Body of pancreas (tissue), 4 donors: ENCODE data around the gene CDH2. TPM values are rescaled to one million over a fixed set of nuclear protein-coding genes. Genes with fewer than 3 reads are reported as not detected.

ENCODE experiments used
- ATAC-seq: fragments of 150-250 bp; one replicate; pipeline ENCODE4 v1.9.1; 2016
- DNase-seq, 4 donors: peaks; one replicate each; pipeline ENCODE4 v3.0.0-alpha.2; 2019
- H3K27ac ChIP-seq, 4 donors: fragments of 200-600 bp; sonication (generic); 1 replicate in 3 of 4; 2 replicates in 1 of 4; pipeline versions ENCODE4 v1.5.1 to v1.6.1; 2016 to 2019; ENCODE audit warnings: mild to moderate bottlenecking in 1 of 4, mixed read lengths in 1 of 4, moderate library complexity in 1 of 4
- H3K27me3 ChIP-seq, 2 donors: fragments of 200-600 bp; sonication (generic); one replicate each; pipeline ENCODE4 v1.6.0; 2016; ENCODE audit warnings: mild to moderate bottlenecking in 1 of 2
- H3K36me3 ChIP-seq, 2 donors: fragments of 200-600 bp; sonication (generic); replicated peaks in 1 of 2; 2 replicates each; pipeline ENCODE4 v1.5.1; 2016; ENCODE audit warnings: low read depth in 2 of 2; ENCODE audit not compliant: insufficient read depth in 1 of 2
- H3K4me1 ChIP-seq: fragments of 200-600 bp; sonication (generic); one replicate; pipeline ENCODE4 v1.6.0; 2016
- H3K4me3 ChIP-seq, 2 donors: fragments of 200-600 bp; sonication (generic); 1 replicate in 1 of 2; 2 replicates in 1 of 2; pipeline ENCODE4 v1.5.1; 2016 to 2019
- H3K9me3 ChIP-seq, 3 donors: fragments of 200-600 bp; sonication (generic); 1 replicate in 2 of 3; 2 replicates in 1 of 3; pipeline ENCODE4 v1.5.1; 2016
- POLR2A ChIP-seq, 3 donors: fragments of 450-650 bp; IDR thresholded peaks; one replicate each; pipeline ENCODE4 v1.6.1; 2016; ENCODE audit warnings: antibody characterized with exemption in 3 of 3, mild to moderate bottlenecking in 2 of 3
- WGBS, 2 donors: methylation state at CpG; one replicate each; pipeline ENCODE4 v1.1.5; 2017; 5-methylcytosine and 5-hydroxymethylcytosine counted together
- intact Hi-C: fragments of 100-400 bp; cut with DNase I; formaldehyde crosslinking; loops from one replicate; pipeline ENCODE4 v1.15.1; 2023
- total RNA-seq, 2 donors: library from RNA; depleted of rRNA; stranded (reverse); fragments of >200 nt; gene quantifications; one replicate each; pipeline ENCODE4 v1.1.0, GENCODE V29; 2016
- TF ChIP-seq, protein P1 (sequence below), 7 experiments: fragments of 450-650 bp in 4 of 7; fragments of 200-600 bp in 3 of 7; sonication (generic) in 3 of 7; IDR thresholded peaks; one replicate each; pipeline ENCODE4 v1.5.1; 2016 to 2019; ENCODE audit warnings: antibody characterized with exemption in 7 of 7

The CDH2 gene
- total RNA-seq, 2 donors from 2014 or later = 0.33 to 0.78 TPM

GRCh38 chr18:28095041-28095440, 81.9 kb downstream of the CDH2 start:
- DNase-seq = no peak
- no peak overlapping the region for H3K27ac ChIP-seq
- intact Hi-C loops = no loop called here
- no peaks in the 10 kb centered on the region for H3K27me3 ChIP-seq
- H3K4me1 ChIP-seq = peaks cover 20% of the 10 kb centered on the region
- H3K9me3 ChIP-seq = peaks cover 0 to 4% (median 0%) of the 10 kb centered on the region in 3 donors
- H3K4me3 ChIP-seq = no peak overlapping the region
- no peaks in the 10 kb centered on the region for H3K36me3 ChIP-seq
- 70 to 76% methylated on average over 3 of the region's 3 CpGs for WGBS, 2 donors
- no peak for ATAC-seq
- no peak for TF ChIP-seq POLR2A (IDR thresholded peaks at IDR 0.05)
- TF ChIP-seq, protein P1, sequence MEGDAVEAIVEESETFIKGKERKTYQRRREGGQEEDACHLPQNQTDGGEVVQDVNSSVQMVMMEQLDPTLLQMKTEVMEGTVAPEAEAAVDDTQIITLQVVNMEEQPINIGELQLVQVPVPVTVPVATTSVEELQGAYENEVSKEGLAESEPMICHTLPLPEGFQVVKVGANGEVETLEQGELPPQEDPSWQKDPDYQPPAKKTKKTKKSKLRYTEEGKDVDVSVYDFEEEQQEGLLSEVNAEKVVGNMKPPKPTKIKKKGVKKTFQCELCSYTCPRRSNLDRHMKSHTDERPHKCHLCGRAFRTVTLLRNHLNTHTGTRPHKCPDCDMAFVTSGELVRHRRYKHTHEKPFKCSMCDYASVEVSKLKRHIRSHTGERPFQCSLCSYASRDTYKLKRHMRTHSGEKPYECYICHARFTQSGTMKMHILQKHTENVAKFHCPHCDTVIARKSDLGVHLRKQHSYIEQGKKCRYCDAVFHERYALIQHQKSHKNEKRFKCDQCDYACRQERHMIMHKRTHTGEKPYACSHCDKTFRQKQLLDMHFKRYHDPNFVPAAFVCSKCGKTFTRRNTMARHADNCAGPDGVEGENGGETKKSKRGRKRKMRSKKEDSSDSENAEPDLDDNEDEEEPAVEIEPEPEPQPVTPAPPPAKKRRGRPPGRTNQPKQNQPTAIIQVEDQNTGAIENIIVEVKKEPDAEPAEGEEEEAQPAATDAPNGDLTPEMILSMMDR (IDR thresholded peaks at IDR 0.05) = no peak

GRCh38 chr18:28091197-28091596, 85.7 kb downstream of the CDH2 start:
- TF ChIP-seq, protein P1 (IDR thresholded peaks at IDR 0.05) = no peak
- no peak for TF ChIP-seq POLR2A (IDR thresholded peaks at IDR 0.05)
- Histone ChIP-seq H3K36me3 (no peaks in the 10 kb centered on the region), H3K4me3 (no peak overlapping the region), H3K27me3 (no peaks in the 10 kb centered on the region), H3K9me3 (no peaks in the 10 kb centered on the region), H3K27ac (peak overlapping the region in 1 of 4 donors; percentile 34), H3K4me1 (peaks cover 30% of the 10 kb centered on the region)
- DNase-seq (no peak), ATAC-seq (peak; percentile 68)
- intact Hi-C loops = no loop called here
- 14% methylated on average over 2 of the region's 2 CpGs for WGBS, 2 donors

GRCh38 chr18:28088477-28088876, 88.5 kb downstream of the CDH2 start:
- no peak for ATAC-seq
- WGBS, 2 donors = 82 to 90% methylated on average over 3 of the region's 3 CpGs
- H3K27me3 ChIP-seq = no peaks in the 10 kb centered on the region

DNA sequence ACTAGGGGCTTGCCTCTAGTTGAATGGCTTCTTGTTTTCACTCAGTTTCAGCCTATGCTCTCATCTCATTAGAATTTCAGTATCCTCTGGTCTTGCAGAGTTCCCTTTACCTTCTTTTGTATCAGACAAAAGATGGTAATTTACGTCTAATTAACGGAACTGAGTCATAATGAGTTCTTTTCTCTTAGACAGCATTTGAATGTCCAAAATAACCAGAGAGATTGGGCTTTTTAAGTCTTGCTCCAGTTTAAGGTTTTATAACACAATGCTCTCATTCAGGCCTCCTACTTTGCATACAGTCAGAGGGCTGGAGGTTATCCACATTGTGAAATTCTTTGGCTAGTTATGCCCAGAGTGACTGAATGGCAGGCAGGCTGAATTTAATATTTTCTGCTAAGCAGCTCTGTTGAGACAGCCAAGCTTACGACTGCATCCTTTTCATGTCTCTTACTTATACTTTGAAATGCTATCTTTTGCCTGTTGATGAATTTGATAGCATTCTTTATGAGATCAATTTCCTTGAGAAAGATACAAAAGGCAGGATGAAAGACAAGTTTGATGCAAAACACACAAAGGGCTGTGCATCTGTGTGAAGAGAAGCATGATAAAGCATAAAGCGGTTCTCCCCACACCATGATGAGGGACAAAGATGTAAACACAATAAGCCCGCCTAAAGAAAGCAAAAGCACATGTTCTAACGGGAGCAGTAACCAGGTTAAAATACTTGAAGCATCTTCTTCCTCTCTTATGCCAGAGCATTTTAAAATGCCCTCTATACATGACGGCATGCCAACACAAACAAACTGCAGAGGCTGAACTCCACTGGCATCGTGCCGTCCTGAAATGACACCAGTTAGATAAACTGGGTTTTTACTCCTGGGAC, 90.0 kb downstream of the CDH2 start:
- H3K4me3 ChIP-seq = no peak overlapping the region
- TF ChIP-seq, protein P1 (IDR thresholded peaks at IDR 0.05) = no peak
- TF ChIP-seq POLR2A (IDR thresholded peaks at IDR 0.05) = no peak
- intact Hi-C loops = no loop called here
- no peaks in the 10 kb centered on the region for H3K27me3 ChIP-seq
- no peaks in the 10 kb centered on the region for H3K36me3 ChIP-seq
- H3K4me1 ChIP-seq = peaks cover 28% of the 10 kb centered on the region
- DNase-seq = peak; percentile 17 to 52 (median 22)
- WGBS, 2 donors = 20 to 22% methylated on average over 9 of the region's 9 CpGs
- H3K9me3 ChIP-seq = no peaks in the 10 kb centered on the region
- ATAC-seq = peak; percentile 84
- peak overlapping the region in 3 of 4 donors; percentile 6 to 48 (median 10) for H3K27ac ChIP-seq

More at GRCh38 chr18:28088477-28088876, 88.5 kb downstream of the CDH2 start:
- peaks cover 30% of the 10 kb centered on the region for H3K4me1 ChIP-seq
- no peaks in the 10 kb centered on the region for H3K36me3 ChIP-seq
- no peak for TF ChIP-seq POLR2A (IDR thresholded peaks at IDR 0.05)
- TF ChIP-seq, protein P1 (IDR thresholded peaks at IDR 0.05) = no peak
- H3K4me3 ChIP-seq = no peak overlapping the region
- no peaks in the 10 kb centered on the region for H3K9me3 ChIP-seq
- no peak for DNase-seq
- no peak overlapping the region for H3K27ac ChIP-seq
- intact Hi-C loops = no loop called here
